Measurements from ENCODE around the gene ZBTB24.

GRCh38 chr6:109441069-109441816 is 41.8 kb downstream of the ZBTB24 start:
- TF ChIP-seq CTCF (IDR thresholded peaks at IDR 0.05) (peak in 2 of 6 experiments; percentile 23 to 42), POLR2A (IDR thresholded peaks at IDR 0.05) (no peak)

Data from thyroid gland (tissue), 4 donors.